Omental fat pad (tissue), 4 donors: ENCODE results near the gene TOR4A. TPM values are rescaled to one million over a fixed set of nuclear protein-coding genes. Genes with fewer than 3 reads are reported as not detected.

Experiments used
- ATAC-seq: fragments of 150-250 bp; one replicate; pipeline ENCODE4 v1.9.1; 2016; ENCODE audit warnings: mild to moderate bottlenecking, moderate library complexity; ENCODE audit not compliant: low FRiP score
- DNase-seq: peaks from one replicate; pipeline ENCODE4 v3.0.0-alpha.2; 2019; ENCODE audit warnings: low spot score
- total RNA-seq, 4 donors: library from RNA; depleted of rRNA; stranded (reverse); fragments of >200 nt; gene quantifications; one replicate each; pipeline ENCODE4 v1.1.0, GENCODE V29; 2016
- TF ChIP-seq, protein P1 (sequence below), 3 donors: fragments of 450-650 bp; IDR thresholded peaks; one replicate each; pipeline ENCODE4 v1.5.1; 2016 to 2017; ENCODE audit warnings: antibody characterized with exemption in 3 of 3, mild to moderate bottlenecking in 3 of 3, moderate library complexity in 2 of 3

The TOR4A gene
- total RNA-seq, 4 donors from 2014 or later = 9.8 to 17.7 (median 11.6) TPM

DNA sequence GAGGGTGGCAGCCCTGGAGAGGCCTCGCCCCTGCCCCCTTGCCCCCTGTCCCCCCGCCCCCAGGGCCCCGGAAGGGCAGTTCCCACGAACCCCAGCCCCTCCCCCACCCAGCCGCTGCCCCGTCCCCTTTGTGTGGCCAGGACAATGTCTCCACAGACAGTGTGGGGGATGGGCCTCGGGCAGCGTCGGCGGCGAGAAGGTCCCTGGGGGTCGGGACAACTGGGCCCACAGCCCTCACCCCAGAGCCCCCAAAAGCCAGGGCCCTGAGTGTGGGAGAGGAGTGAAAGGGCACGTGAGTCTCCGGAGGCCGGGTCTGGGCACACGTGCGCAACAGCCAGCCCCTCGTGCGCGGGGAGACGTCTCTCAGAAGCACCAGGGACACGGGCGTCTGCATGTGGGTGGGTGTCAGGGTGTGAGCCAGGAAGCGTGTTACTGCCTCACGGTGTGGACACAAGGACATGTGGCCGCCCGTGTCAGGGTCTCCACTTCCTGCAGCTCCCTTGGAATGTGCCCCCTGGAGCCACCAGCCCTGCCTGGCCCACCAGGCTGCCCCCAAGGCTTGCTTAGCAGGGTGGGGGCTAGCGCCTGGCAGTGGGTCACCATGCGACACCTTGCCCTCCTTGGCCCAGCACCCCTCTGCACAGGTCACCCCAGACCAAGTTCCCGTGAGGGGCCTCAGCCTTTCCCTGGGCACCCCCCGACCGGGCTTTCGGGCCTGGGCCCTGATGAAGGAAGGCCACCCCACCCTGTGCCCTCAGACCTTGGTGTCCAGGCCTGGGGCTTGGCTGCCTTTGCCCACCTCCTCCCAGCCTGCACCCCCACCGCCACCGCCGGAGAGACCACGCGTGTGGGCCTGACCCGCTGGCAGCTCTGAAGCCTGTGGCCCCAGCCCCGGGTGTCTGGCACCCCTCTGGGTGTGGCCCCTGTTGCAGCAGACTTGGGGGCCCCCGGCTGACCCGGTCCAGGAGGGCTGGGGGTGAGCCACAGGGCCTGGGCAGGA, 37.3 kb downstream of the TOR4A start:
- TF ChIP-seq, protein P1, sequence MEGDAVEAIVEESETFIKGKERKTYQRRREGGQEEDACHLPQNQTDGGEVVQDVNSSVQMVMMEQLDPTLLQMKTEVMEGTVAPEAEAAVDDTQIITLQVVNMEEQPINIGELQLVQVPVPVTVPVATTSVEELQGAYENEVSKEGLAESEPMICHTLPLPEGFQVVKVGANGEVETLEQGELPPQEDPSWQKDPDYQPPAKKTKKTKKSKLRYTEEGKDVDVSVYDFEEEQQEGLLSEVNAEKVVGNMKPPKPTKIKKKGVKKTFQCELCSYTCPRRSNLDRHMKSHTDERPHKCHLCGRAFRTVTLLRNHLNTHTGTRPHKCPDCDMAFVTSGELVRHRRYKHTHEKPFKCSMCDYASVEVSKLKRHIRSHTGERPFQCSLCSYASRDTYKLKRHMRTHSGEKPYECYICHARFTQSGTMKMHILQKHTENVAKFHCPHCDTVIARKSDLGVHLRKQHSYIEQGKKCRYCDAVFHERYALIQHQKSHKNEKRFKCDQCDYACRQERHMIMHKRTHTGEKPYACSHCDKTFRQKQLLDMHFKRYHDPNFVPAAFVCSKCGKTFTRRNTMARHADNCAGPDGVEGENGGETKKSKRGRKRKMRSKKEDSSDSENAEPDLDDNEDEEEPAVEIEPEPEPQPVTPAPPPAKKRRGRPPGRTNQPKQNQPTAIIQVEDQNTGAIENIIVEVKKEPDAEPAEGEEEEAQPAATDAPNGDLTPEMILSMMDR (IDR thresholded peaks at IDR 0.05) = no peak
- DNase-seq (no peak), ATAC-seq (no peak)

DNA sequence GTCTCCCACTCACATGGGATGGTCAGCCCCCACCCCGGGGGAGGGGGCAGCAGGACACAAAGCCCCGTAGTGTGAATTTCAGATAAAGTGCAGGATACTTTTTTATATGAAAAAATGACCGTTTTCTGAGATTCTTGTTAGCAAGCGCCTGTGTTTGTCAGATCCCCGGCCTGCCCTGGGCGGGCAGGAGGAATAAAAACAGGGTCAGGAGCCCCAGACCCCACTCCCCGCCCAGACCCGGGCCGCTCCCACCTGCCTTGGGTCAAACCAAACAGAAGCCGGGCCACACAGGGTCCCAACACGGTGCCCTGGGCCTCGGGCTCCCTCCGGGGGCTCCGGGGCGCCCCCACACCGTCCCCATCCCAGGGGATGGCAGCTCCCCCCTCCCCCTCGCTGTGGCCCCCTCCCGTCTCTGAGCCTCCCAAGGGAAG, 38.1 kb downstream of the TOR4A start:
- no peak for DNase-seq
- TF ChIP-seq, protein P1 (IDR thresholded peaks at IDR 0.05) = no peak
- ATAC-seq = no peak

DNA sequence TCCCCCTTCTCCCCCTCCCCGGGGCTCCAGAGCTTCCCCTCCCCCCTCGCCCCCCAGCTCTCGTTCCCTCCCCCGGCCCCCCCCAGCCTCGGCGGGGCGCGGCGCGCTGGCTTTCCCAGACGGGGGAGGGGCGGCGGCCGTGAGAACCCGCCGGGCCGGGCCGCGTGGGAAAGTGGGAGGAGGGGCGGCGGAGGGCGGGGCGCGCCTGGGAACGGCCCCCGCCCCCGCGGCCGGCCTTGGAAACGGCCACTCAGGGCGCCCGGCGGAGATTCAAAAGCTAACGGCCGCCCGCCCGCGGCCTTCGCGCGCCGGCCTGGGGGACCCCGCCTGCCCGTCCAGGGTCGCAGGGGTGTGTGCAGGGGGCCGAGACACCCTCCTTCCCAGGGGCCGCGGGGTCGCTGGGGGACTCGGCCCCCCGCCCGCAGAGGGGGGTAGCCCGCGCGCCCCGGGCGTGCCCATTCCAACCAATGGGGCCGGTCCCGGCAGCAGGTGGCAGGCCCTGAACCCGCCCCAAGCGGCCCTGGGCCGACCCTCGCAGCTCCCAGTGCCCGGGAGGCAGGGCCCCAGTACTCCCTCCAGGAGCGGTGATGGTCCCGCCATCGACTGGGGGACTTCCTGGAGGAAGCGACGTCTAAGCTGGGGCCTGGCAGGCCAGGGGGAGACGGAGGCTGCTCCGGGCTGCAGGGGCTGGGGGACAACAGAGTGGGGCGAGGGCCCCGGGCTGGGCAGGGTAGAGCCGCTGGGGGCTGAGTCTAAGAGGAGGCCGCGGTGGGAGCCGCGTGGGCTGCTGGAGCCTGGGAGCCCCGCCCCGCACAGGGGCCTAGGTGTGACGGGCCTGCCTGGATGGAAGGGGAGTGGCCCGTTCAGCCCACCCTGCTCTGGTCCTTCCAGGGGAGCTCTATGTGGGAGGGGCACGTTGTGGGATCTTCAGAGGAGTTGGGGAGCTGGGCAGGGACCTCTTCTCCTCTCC, 38.8 kb downstream of the TOR4A start:
- ATAC-seq = peak; percentile 35
- TF ChIP-seq, protein P1 (IDR thresholded peaks at IDR 0.05) = no peak
- peak; percentile 23 for DNase-seq

DNA sequence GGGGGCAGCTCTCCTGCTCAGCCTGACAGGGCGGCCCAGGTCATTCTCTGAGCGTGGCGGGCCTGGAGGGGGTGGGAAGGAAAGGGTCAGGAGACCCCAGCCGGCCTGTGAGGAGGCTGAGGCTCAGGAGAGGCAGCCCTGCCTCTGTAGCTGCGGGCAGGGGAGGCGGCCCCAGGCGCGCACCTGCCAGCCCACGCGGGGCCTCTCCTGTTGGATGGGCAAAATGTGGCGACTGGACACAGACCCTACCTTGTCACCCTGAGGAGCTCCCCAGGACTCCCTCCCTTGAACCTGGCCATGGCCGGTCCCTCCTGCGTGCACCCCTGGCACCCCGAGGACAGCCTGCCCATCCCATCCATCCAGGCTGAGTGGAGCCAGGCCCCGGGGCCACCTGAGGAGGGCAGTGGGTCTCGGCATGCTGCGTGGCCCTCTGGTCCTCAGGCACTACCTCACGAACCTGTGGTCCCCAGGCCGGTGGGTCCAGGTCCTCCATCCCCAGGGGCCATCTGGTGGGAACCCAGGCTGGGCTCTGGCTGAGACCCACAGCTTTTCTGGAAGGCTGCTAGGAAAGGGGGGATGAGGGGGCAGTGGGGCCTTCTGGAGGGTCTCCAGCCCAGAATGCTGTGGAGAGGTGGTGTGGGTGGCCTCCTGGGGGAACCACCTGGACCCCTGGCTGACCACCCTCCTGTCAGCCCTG, 39.6 kb downstream of the TOR4A start:
- TF ChIP-seq, protein P1 (IDR thresholded peaks at IDR 0.05) = no peak
- ATAC-seq = no peak
- DNase-seq = peak; percentile 20

DNA sequence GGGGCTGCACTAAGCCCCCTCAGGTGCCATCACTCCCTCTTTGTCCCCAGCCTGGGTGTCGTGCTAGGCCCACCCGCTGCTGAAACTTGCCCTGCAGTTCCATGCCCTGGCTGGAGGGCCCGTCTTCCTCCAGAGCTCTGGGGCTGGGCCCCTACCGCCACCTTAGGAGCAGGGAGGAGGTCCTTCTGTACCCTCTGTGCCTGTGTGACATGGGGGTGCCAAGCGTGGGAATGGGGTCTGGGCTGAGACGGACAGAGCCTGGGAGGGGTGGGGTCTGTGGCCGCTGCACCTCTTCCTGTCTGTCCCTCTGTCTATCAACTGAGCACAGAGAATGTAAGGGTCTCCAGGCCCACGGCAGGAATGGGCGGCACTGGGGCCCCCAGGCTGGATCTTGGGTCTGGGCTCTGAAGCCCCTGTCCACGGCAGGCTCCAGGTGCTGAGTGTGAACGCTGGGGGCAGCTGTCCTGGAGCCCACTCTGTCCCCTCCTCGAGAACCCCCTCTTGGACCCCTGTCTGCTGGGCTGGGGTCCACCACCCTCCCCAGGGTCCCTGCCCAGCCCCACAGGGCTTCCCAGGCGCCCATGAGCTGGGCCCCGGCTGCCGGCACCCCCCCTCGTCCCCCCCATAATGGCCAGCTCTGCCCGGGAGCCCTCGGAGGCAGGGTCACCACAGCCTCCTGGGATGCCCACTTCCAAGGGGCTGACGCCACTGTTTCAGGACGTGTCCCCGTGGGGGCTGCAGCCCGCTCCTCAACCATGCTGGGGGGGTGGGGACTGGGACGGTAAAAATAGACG, 40.4 kb downstream of the TOR4A start:
- TF ChIP-seq, protein P1 (IDR thresholded peaks at IDR 0.05) = no peak
- DNase-seq (no peak), ATAC-seq (no peak)

DNA sequence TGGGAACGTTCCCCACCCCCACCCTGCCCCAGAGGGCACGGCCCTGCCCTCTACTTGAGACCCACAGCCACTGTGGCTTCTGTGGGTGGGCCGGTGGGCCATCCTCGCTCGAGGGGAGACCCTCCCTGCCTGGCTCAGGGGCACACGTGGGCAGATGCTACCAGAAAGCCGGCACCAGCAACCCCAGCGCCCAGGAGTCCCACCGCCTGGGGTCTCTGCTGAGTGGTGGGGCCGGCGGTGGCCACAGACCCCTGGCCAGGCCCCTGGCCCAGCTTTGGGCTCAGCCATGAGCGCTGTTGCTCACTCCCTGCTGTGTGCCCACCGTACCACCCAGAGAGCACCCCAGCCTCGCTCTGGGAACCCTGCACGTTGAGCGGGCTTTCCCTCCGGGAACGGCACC, 41.1 kb downstream of the TOR4A start:
- ATAC-seq = no peak
- no peak for DNase-seq
- TF ChIP-seq, protein P1 (IDR thresholded peaks at IDR 0.05) = no peak
